A673 (cell line): ENCODE measurements around the gene CPEB4. TPM values are rescaled to one million over a fixed set of nuclear protein-coding genes. Genes with fewer than 3 reads are reported as not detected.

Experiments used
- BruUV-seq: library from RNA; stranded (reverse); fragments of 400-500 nt; replicated peaks from 2 replicates; lab custom pipeline; 2021; lab: Mats Ljungman, UMichigan
- CTCF ChIA-PET: fragments of 300-600 bp; sonication (Branson Sonifier 250); formaldehyde crosslinking; loops from one replicate; lab custom pipeline; 2022; ENCODE audit warnings: antibody characterized with exemption; lab: Charles Lee
- POLR2A ChIA-PET: fragments of 300-600 bp; sonication (Branson Sonifier 250); formaldehyde crosslinking; loops from one replicate; lab custom pipeline; 2022; ENCODE audit warnings: antibody characterized with exemption; ENCODE audit not compliant: low non-redundant PET; lab: Charles Lee
- DNase-seq: peaks from one replicate; pipeline ENCODE4 v3.0.0-alpha.2; 2015; ENCODE audit warnings: low spot score
- H3K27ac ChIP-seq: fragments of 200-600 bp; sonication (generic); 2 replicates; pipeline ENCODE4 v1.5.1; 2016; ENCODE audit warnings: mixed run types, low read depth, mild to moderate bottlenecking, mixed read lengths, antibody characterized with exemption, low read length; ENCODE audit not compliant: poor library complexity, severe bottlenecking
- H3K27me3 ChIP-seq: fragments of 200-600 bp; sonication (generic); replicated peaks from 2 replicates; pipeline ENCODE4 v1.6.1; 2017; ENCODE audit warnings: mixed run types, low read depth, mild to moderate bottlenecking, mixed read lengths, antibody characterized with exemption, low read length; ENCODE audit not compliant: insufficient read depth, poor library complexity
- H3K36me3 ChIP-seq: fragments of 200-600 bp; sonication (generic); 2 replicates; pipeline ENCODE4 v1.6.1; 2016; ENCODE audit warnings: mixed run types, mild to moderate bottlenecking, mixed read lengths, antibody characterized with exemption, low read length; ENCODE audit not compliant: insufficient read depth, poor library complexity, severe bottlenecking
- H3K4me1 ChIP-seq: fragments of 200-600 bp; sonication (generic); 2 replicates; pipeline ENCODE4 v1.6.1; 2017; ENCODE audit warnings: mixed run types, mild to moderate bottlenecking, mixed read lengths, antibody characterized with exemption, low read length; ENCODE audit not compliant: insufficient read depth, poor library complexity, severe bottlenecking
- H3K4me3 ChIP-seq: fragments of 200-600 bp; sonication (generic); 2 replicates; pipeline ENCODE4 v1.5.1; 2016; ENCODE audit warnings: low read depth, mixed run types, mild to moderate bottlenecking, mixed read lengths, low read length; ENCODE audit not compliant: poor library complexity, severe bottlenecking
- H3K9me3 ChIP-seq: fragments of 200-600 bp; sonication (generic); 2 replicates; pipeline ENCODE4 v1.6.1; 2016; ENCODE audit warnings: mixed run types, low read depth, mild to moderate bottlenecking, mixed read lengths, antibody characterized with exemption, low read length; ENCODE audit not compliant: poor library complexity, severe bottlenecking
- CTCF ChIP-seq: fragments of 300-800, 200-600 bp; sonication (generic); conservative IDR thresholded peaks from 2 replicates; pipeline ENCODE4 v1.5.1; 2017; ENCODE audit warnings: low read depth, mild to moderate bottlenecking, antibody characterized with exemption, low read length, moderate library complexity, mixed read lengths
- EZH2 ChIP-seq: fragments of 200-600 bp; sonication (generic); IDR thresholded peaks from 2 replicates; pipeline ENCODE4 v1.6.1; 2017; ENCODE audit warnings: borderline replicate concordance, low read depth, mild to moderate bottlenecking, mixed read lengths, antibody characterized with exemption, low read length; ENCODE audit not compliant: poor library complexity, severe bottlenecking
- intact Hi-C: fragments of 100-400 bp; cut with micrococcal nuclease; formaldehyde crosslinking; loops from one replicate; pipeline ENCODE4 v1.10.0; 2022; ENCODE audit not compliant: unreplicated experiment
- total RNA-seq: library from RNA; stranded (reverse); gene quantifications from 2 replicates; pipeline ENCODE4 v1.2.3, GENCODE V29; 2021

CPEB4 gene
- total RNA-seq, 1 experiment from 2014 or later = 1.6 TPM

GRCh38 chr5:173964506-173964905, 76.4 kb downstream of the CPEB4 start:
- no peaks in the 10 kb centered on the region for H3K4me1 ChIP-seq
- no peak overlapping the region for H3K4me3 ChIP-seq
- H3K36me3 ChIP-seq = no peaks in the 10 kb centered on the region
- no peak for DNase-seq
- no peak overlapping the region for H3K27ac ChIP-seq
- ChIA-PET CTCF (interaction anchor here (1.0 kb wide), 1 partner anchor 349 kb away, joined by 5 read pairs; the partner anchor contains the start of gene BOD1), POLR2A (no interaction called here)
- intact Hi-C loops = no loop called here
- no peaks in the 10 kb centered on the region for H3K27me3 ChIP-seq
- TF ChIP-seq EZH2 (no peak), CTCF (no peak)
- no peaks in the 10 kb centered on the region for H3K9me3 ChIP-seq
- no TSS peak for BruUV-seq

GRCh38 chr5:173967241-173967640, 79.1 kb downstream of the CPEB4 start:
- H3K9me3 ChIP-seq = no peaks in the 10 kb centered on the region
- H3K4me3 ChIP-seq = no peak overlapping the region
- H3K27me3 ChIP-seq = no peaks in the 10 kb centered on the region
- H3K4me1 ChIP-seq = no peaks in the 10 kb centered on the region
- POLR2A ChIA-PET = no interaction called here
- no peak for DNase-seq
- CTCF ChIA-PET = no interaction called here
- intact Hi-C loops = no loop called here
- BruUV-seq = no TSS peak
- no peak overlapping the region for H3K27ac ChIP-seq
- no peaks in the 10 kb centered on the region for H3K36me3 ChIP-seq
- no peak for TF ChIP-seq EZH2
- no peak for TF ChIP-seq CTCF

- CTCF ChIA-PET = no interaction called here
- Histone ChIP-seq H3K4me3 (no peak overlapping the region), H3K9me3 (no peaks in the 10 kb centered on the region), H3K27ac (no peak overlapping the region), H3K27me3 (no peaks in the 10 kb centered on the region), H3K36me3 (no peaks in the 10 kb centered on the region), H3K4me1 (no peaks in the 10 kb centered on the region)
- POLR2A ChIA-PET = no interaction called here
- BruUV-seq = no TSS peak
- no peak for TF ChIP-seq CTCF
- TF ChIP-seq EZH2 = no peak
- intact Hi-C loops = no loop called here
- DNase-seq = no peak
These were observed 80.1 kb downstream of the CPEB4 start for GRCh38 chr5:173968154-173968797.
